NCI-H510A (cell line): ENCODE results near the gene ZFAND3.
A peak's percentile ranks its signal among the peaks of the same experiment; 100 is the strongest.

ENCODE experiments used
- DNase-seq: peaks from one replicate; lab custom pipeline; 2025; lab: John Stamatoyannopoulos, UW

The ZFAND3 gene

GRCh38 chr6:38170666-38171355 is 351.3 kb downstream of the ZFAND3 start:
- DNase-seq, result no peak

GRCh38 chr6:38171997-38172738 is 352.6 kb downstream of the ZFAND3 start:
- DNase-seq, result no peak

GRCh38 chr6:38172739-38173410 is 353.3 kb downstream of the ZFAND3 start:
- no peak for DNase-seq

GRCh38 chr6:38173909-38174308 is 354.4 kb downstream of the ZFAND3 start:
- DNase-seq, result no peak

- no peak for DNase-seq
These were observed 354.8 kb downstream of the ZFAND3 start for GRCh38 chr6:38174315-38174714.

GRCh38 chr6:38174806-38175495 is 355.4 kb downstream of the ZFAND3 start:
- DNase-seq, result no peak

- no peak for DNase-seq
These were observed 356.3 kb downstream of the ZFAND3 start for GRCh38 chr6:38175786-38176185.

GRCh38 chr6:38176797-38177751 is 357.5 kb downstream of the ZFAND3 start:
- DNase-seq, result no peak

- no peak for DNase-seq
These were observed 358.5 kb downstream of the ZFAND3 start for GRCh38 chr6:38177882-38178583.

- no peak for DNase-seq
These were observed 359.0 kb downstream of the ZFAND3 start for GRCh38 chr6:38178584-38178886.

- peak; percentile 48 for DNase-seq
These were observed 359.8 kb downstream of the ZFAND3 start for GRCh38 chr6:38179300-38179699.

- DNase-seq, result no peak
These were observed 360.4 kb downstream of the ZFAND3 start for GRCh38 chr6:38179794-38180430.

- DNase-seq, result no peak
These were observed 361.1 kb downstream of the ZFAND3 start for GRCh38 chr6:38180586-38180985.

- DNase-seq, result no peak
These were observed 362.9 kb downstream of the ZFAND3 start for GRCh38 chr6:38182426-38182825.

GRCh38 chr6:38183856-38184584 is 364.5 kb downstream of the ZFAND3 start:
- DNase-seq, result no peak

- no peak for DNase-seq
These were observed 365.1 kb downstream of the ZFAND3 start for GRCh38 chr6:38184585-38185080.

- no peak for DNase-seq
These were observed 365.7 kb downstream of the ZFAND3 start for GRCh38 chr6:38185244-38185643.

GRCh38 chr6:38185752-38186151 is 366.2 kb downstream of the ZFAND3 start:
- DNase-seq, result no peak

- DNase-seq, result no peak
These were observed 367.8 kb downstream of the ZFAND3 start for GRCh38 chr6:38187325-38187724.
